A673 (cell line): Measurements from ENCODE around the gene FOXO1.

ENCODE experiments used
- EZH2 ChIP-seq: fragments of 200-600 bp; sonication (generic); IDR thresholded peaks from 2 replicates; pipeline ENCODE4 v1.6.1; 2017; ENCODE audit warnings: borderline replicate concordance, low read depth, mild to moderate bottlenecking, mixed read lengths, antibody characterized with exemption, low read length; ENCODE audit not compliant: poor library complexity, severe bottlenecking
- TF ChIP-seq, protein P1 (sequence below): fragments of 300-800, 200-600 bp; sonication (generic); conservative IDR thresholded peaks from 2 replicates; pipeline ENCODE4 v1.5.1; 2017; ENCODE audit warnings: low read depth, mild to moderate bottlenecking, antibody characterized with exemption, low read length, moderate library complexity, mixed read lengths

DNA sequence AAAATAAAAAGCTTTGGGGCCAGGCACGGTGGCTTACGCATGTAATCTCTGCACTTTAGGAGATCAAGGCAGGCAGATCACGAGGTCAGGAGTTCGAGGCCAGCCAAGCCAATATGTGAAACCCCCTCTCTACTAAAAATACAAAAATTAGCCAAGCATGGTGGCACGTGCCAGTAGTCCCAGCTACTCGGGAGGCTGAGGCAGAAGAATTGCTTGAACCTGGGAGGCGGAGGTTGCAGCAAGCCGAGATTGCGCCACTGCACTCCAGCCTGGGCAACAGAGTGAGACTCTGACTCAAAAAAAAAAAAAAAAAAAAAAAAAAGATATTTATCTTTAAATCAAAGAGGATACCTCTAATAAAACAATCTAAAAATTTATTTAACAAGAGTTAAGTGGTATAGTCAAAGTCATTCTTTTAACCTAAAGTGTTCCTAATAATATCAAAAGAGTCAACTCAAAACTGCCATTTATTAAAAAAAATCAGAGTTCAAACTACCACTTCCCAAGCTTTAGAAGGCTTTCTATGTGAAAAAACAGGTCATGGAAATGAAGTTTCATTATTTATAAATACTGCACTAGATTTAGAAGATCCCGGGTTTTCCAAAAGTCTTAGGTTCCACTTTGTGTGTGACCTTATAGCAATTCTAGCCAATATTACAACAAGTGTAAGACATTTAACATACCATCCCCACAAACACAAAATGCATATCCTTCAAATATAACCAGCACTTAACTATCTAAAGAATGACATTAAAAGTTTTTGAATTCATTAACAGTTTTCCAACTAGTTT lies 4.4 kb downstream of the FOXO1 start:
- TF ChIP-seq, protein P1, sequence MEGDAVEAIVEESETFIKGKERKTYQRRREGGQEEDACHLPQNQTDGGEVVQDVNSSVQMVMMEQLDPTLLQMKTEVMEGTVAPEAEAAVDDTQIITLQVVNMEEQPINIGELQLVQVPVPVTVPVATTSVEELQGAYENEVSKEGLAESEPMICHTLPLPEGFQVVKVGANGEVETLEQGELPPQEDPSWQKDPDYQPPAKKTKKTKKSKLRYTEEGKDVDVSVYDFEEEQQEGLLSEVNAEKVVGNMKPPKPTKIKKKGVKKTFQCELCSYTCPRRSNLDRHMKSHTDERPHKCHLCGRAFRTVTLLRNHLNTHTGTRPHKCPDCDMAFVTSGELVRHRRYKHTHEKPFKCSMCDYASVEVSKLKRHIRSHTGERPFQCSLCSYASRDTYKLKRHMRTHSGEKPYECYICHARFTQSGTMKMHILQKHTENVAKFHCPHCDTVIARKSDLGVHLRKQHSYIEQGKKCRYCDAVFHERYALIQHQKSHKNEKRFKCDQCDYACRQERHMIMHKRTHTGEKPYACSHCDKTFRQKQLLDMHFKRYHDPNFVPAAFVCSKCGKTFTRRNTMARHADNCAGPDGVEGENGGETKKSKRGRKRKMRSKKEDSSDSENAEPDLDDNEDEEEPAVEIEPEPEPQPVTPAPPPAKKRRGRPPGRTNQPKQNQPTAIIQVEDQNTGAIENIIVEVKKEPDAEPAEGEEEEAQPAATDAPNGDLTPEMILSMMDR = no peak
- no peak for TF ChIP-seq EZH2
